ENCODE results near the gene MAP3K3.

DNA sequence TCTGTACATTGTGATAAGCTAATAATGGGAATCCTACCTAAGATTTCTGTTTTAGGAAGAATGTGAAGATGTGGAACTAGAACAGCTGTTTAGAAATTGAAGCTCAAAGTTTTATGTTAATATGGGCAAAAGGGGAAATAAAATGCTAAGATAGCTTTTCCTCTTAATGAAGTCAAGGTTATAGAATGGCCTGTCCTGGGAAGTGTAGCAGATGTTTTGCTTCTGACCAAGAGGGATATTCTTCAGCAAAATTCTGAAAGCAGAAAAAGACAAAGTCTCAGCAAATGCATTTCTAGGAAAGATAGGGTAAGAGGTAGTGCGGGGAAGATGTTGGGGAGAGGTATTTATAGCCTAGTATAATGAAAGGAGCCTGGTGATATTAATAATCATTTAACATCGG lies 13.1 kb downstream of the MAP3K3 start:
- no peak for TF ChIP-seq EZH2 (IDR thresholded peaks at IDR 0.05; ENCODE audit: borderline replicate concordance, low read length)
- TF ChIP-seq, protein P1, sequence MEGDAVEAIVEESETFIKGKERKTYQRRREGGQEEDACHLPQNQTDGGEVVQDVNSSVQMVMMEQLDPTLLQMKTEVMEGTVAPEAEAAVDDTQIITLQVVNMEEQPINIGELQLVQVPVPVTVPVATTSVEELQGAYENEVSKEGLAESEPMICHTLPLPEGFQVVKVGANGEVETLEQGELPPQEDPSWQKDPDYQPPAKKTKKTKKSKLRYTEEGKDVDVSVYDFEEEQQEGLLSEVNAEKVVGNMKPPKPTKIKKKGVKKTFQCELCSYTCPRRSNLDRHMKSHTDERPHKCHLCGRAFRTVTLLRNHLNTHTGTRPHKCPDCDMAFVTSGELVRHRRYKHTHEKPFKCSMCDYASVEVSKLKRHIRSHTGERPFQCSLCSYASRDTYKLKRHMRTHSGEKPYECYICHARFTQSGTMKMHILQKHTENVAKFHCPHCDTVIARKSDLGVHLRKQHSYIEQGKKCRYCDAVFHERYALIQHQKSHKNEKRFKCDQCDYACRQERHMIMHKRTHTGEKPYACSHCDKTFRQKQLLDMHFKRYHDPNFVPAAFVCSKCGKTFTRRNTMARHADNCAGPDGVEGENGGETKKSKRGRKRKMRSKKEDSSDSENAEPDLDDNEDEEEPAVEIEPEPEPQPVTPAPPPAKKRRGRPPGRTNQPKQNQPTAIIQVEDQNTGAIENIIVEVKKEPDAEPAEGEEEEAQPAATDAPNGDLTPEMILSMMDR (conservative IDR thresholded peaks at IDR 0.05 in 1 of 2, IDR thresholded peaks at IDR 0.05 in 1 of 2; ENCODE audit: extremely low read depth in 1 of 2, insufficient read depth in 1 of 2, low read depth in 1 of 2, low read length in 2 of 2) = no peak
